ENCODE data around the gene ENTPD2. TPM values are rescaled to one million over a fixed set of nuclear protein-coding genes. Genes with fewer than 3 reads are reported as not detected.

The ENTPD2 gene
- total and polyA plus RNA-seq, 10 of the 15 experiments (the other 5 are each of a cell fraction or from before 2014, with no cell fraction given): 0.15 to 1.8 (median 0.65) TPM; not detected in 2

- TF ChIP-seq MAX (IDR thresholded peaks at IDR 0.05; ENCODE audit: low read depth, low read length): 0 out of 2 replicates have a peak, but pooled peaks have one; percentile 8
- no peak for TF ChIP-seq HDGF (IDR thresholded peaks at IDR 0.05)
- no peak for TF ChIP-seq RUNX3 (IDR thresholded peaks at IDR 0.05; ENCODE audit: low read length)
- TF ChIP-seq TCF12 (IDR thresholded peaks at IDR 0.05; ENCODE audit: low read depth, low read length): 0 out of 2 replicates have a peak, but pooled peaks have one; percentile 61
- no peak for TF ChIP-seq YBX1 (IDR thresholded peaks at IDR 0.05)
- TF ChIP-seq KAT2A (conservative IDR thresholded peaks at IDR 0.05; ENCODE audit: control insufficient read depth, low read depth, low read length): no peak
- TF ChIP-seq STAT1 (conservative IDR thresholded peaks at IDR 0.05): no peak
- TF ChIP-seq SREBF1 (IDR thresholded peaks at IDR 0.05; ENCODE audit: low read length): no peak
- no peak for TF ChIP-seq NKRF (conservative IDR thresholded peaks at IDR 0.05)
- TF ChIP-seq MXI1 (IDR thresholded peaks at IDR 0.05; ENCODE audit: low read depth, low read length): no peak
- TF ChIP-seq SMAD1 (IDR thresholded peaks at IDR 0.05; ENCODE audit: low read depth, partially characterized antibody): no peak
- no peak for TF ChIP-seq SPI1 (IDR thresholded peaks at IDR 0.05; ENCODE audit: borderline replicate concordance, insufficient read depth, low read depth, low read length)
These were observed 4.1 kb downstream of the ENTPD2 start (continued) for GRCh38 chr9:137049544-137050449.
